HepG2 (cell line): ENCODE measurements around the gene ARHGDIA.

Experiments
- HDAC2 ChIP-seq: sonication (generic); formaldehyde crosslinking; IDR thresholded peaks from 2 replicates; pipeline ENCODE4 v1.4.0; 2020; ENCODE audit warnings: missing genetic modification reagents
- ZNF274 ChIP-seq: sonication (generic); formaldehyde crosslinking; IDR thresholded peaks from 2 replicates; pipeline ENCODE4 v1.5.1; 2020; ENCODE audit warnings: mild to moderate bottlenecking, missing genetic modification reagents
- ZNF614 ChIP-seq: IDR thresholded peaks from 2 replicates; pipeline ENCODE4 v1.6.1; 2018; ENCODE audit warnings: missing biosample characterization, missing genetic modification reagents, inconsistent platforms, borderline replicate concordance

DNA sequence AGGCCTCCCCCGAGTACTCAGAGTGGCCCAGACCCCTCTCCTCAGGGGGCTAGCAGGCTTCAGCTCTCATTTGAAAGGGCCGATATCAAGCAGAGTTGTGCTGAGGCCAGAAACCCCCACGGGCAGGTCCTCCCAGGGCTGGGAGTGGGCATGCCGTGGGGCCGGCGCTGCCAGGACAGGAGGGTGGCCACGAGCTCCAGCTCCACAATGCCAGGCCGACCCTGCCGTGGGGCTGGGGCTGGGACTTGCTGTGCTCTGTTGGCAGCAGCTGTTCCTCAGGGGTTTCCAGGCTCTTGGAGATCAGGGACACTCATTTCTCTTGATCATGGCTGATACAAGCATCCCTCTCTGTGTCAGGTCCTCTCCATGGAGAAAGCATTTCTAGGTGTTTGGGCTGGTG lies 27.7 kb upstream of the ARHGDIA start:
- TF ChIP-seq ZNF614 (CRISPR knock-in tag): no peak
- no peak for TF ChIP-seq HDAC2 (CRISPR knock-in tag)
- TF ChIP-seq ZNF274 (CRISPR knock-in tag): no peak
